NCI-H2171 treated with DMSO at 0.1 percent for 48 hours (cell line): ENCODE data around the gene MOCS2.

Experiments
- DNase-seq: peaks from one replicate; lab custom pipeline; 2025; lab: John Stamatoyannopoulos, UW

MOCS2 gene

DNA sequence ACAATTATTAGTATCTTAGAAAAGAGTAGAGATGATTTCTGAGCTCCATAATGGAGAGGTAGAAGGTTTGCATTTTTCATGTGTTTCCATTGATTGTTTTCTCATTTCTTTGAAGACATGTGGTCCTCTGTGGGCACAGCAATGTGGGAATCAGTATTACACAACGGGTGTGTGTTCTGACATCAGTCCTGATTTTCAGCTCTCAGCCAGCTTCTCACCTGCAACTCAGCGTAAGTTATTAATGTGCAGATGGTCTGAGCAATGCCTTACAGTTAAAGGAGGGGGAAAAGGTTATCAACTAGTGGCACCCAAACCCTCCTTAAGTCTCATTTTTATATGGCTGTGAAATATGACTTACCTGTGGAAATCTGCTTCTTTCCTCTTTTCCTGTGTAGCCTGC lies 61.3 kb downstream of the MOCS2 start:
- no peak for DNase-seq
